Activated CD4-positive, alpha-beta T cell treated with anti-CD3 and anti-CD28 coated beads, Interleukin-2, amount 50 U/mL, for 48 hours (primary cell): Measurements from ENCODE around the gene MAN1B1.
"Not testable (repeated sequence)": the region's sequence is repeated elsewhere in the genome, so short reads cannot be mapped to it uniquely, and the experiment has no call there.

Experiments
- DNase-seq, 2 experiments: peaks; one replicate each; pipeline ENCODE4 v3.0.0-alpha.2; 2020

The MAN1B1 gene

GRCh38 chr9:137052998-137053943, 33.5 kb upstream of the MAN1B1 start:
- DNase-seq: no peak

GRCh38 chr9:137053944-137054931, 32.5 kb upstream of the MAN1B1 start, which contains the start of gene ENTPD2:
Gene ENTPD2 (minus strand): TSS chr9:137054061. CDS start chr9:137053997, 64 bp downstream.
- DNase-seq: peak; percentile 40 to 51

- DNase-seq: no peak
Measured at GRCh38 chr9:137054932-137055384, 31.8 kb upstream of the MAN1B1 start.

GRCh38 chr9:137055385-137056364, 31.1 kb upstream of the MAN1B1 start:
- DNase-seq: no peak

GRCh38 chr9:137056739-137057415, 29.9 kb upstream of the MAN1B1 start:
- DNase-seq: no peak

GRCh38 chr9:137057545-137057944, 29.2 kb upstream of the MAN1B1 start:
- no peak for DNase-seq

GRCh38 chr9:137058521-137059234, 28.1 kb upstream of the MAN1B1 start:
- DNase-seq: no peak

- DNase-seq: no peak
Measured at GRCh38 chr9:137062384-137062783, 24.4 kb upstream of the MAN1B1 start.

- DNase-seq: not testable (repeated sequence)
Measured at GRCh38 chr9:137062798-137063197, 24.0 kb upstream of the MAN1B1 start.

- no peak for DNase-seq
Measured at GRCh38 chr9:137063311-137064026, 23.3 kb upstream of the MAN1B1 start.

GRCh38 chr9:137064027-137064879, 22.5 kb upstream of the MAN1B1 start:
- peak; percentile 76 to 78 for DNase-seq

GRCh38 chr9:137064880-137065164, 22.0 kb upstream of the MAN1B1 start:
- no peak for DNase-seq

GRCh38 chr9:137065336-137065967, 21.3 kb upstream of the MAN1B1 start:
- DNase-seq: no peak

- no peak for DNase-seq
Measured at GRCh38 chr9:137066096-137066861, 20.5 kb upstream of the MAN1B1 start.

GRCh38 chr9:137067860-137068538, 18.8 kb upstream of the MAN1B1 start:
- DNase-seq: peak; percentile 85 to 88

- no peak for DNase-seq
Measured at GRCh38 chr9:137068539-137069507, 18.0 kb upstream of the MAN1B1 start.
